GM23338 (cell line): ENCODE data around the gene RNU6-7. TPM values are rescaled to one million over a fixed set of nuclear protein-coding genes. Genes with fewer than 3 reads are reported as not detected.

Experiments used
- ATAC-seq: fragments of 200-7000 bp; cut with Tn5 transposase; 3 replicates; pipeline ENCODE4 v1.9.1; 2020
- DNase-seq: peaks from one replicate; pipeline ENCODE4 v3.0.0-alpha.2; 2015; ENCODE audit warnings: low spot score
- H2AFZ ChIP-seq: fragments of 200-600 bp; sonication (generic); 2 replicates; pipeline ENCODE4 v1.8.0; 2016; ENCODE audit warnings: antibody characterized with exemption, mild to moderate bottlenecking, moderate library complexity
- H3F3A ChIP-seq: fragments of 200-600 bp; sonication (generic); replicated peaks from 2 replicates; pipeline ENCODE4 v1.8.0; 2017; ENCODE audit warnings: antibody characterized with exemption, mixed run types, low read depth
- H3K27ac ChIP-seq: fragments of 200-600 bp; sonication (generic); 2 replicates; pipeline ENCODE4 v1.6.1; 2016; ENCODE audit warnings: low read depth
- H3K27me3 ChIP-seq: fragments of 200-600 bp; sonication (generic); 2 replicates; pipeline ENCODE4 v1.8.0; 2016; ENCODE audit warnings: mild to moderate bottlenecking, mixed run types, moderate library complexity; ENCODE audit not compliant: insufficient read depth
- H3K36me3 ChIP-seq: fragments of 200-600 bp; sonication (generic); 2 replicates; pipeline ENCODE4 v1.8.0; 2016; ENCODE audit warnings: mild to moderate bottlenecking; ENCODE audit not compliant: insufficient read depth
- H3K4me1 ChIP-seq: fragments of 200-600 bp; sonication (generic); 2 replicates; pipeline ENCODE4 v1.8.0; 2016; ENCODE audit warnings: mild to moderate bottlenecking, moderate library complexity; ENCODE audit not compliant: insufficient read depth
- H3K4me2 ChIP-seq: fragments of 200-600 bp; sonication (generic); 2 replicates; pipeline ENCODE4 v1.7.1; 2017; ENCODE audit warnings: mixed run types
- H3K4me3 ChIP-seq: fragments of 200-600 bp; sonication (generic); 2 replicates; pipeline ENCODE4 v1.6.1; 2016; ENCODE audit warnings: mixed run types
- H3K79me2 ChIP-seq: fragments of 200-600 bp; sonication (generic); replicated peaks from 2 replicates; pipeline ENCODE4 v1.8.0; 2017; ENCODE audit warnings: mild to moderate bottlenecking; ENCODE audit not compliant: insufficient read depth
- H3K9me2 ChIP-seq: fragments of 200-600 bp; sonication (generic); 2 replicates; pipeline ENCODE4 v1.8.0; 2017; ENCODE audit not compliant: insufficient read depth
- H4K20me1 ChIP-seq: fragments of 200-600 bp; sonication (generic); replicated peaks from 2 replicates; pipeline ENCODE4 v1.8.0; 2017; ENCODE audit warnings: mild to moderate bottlenecking; ENCODE audit not compliant: insufficient read depth
- H3K27ac Mint-ChIP-seq: 2 replicates; pipeline ENCODE4 v1.8.0; 2020; ENCODE audit warnings: inconsistent platforms, mild to moderate bottlenecking, moderate library complexity, mixed read lengths
- H3K27me3 Mint-ChIP-seq: 3 replicates; pipeline ENCODE4 v1.8.0; 2022; ENCODE audit warnings: low read depth, mild to moderate bottlenecking, moderate library complexity, mixed read lengths, inconsistent platforms; ENCODE audit not compliant: insufficient read depth, poor library complexity
- H3K36me3 Mint-ChIP-seq: 3 replicates; pipeline ENCODE4 v1.8.0; 2021; ENCODE audit warnings: low read depth, mild to moderate bottlenecking, inconsistent platforms, moderate library complexity, mixed read lengths
- H3K4me1 Mint-ChIP-seq: 3 replicates; pipeline ENCODE4 v1.8.0; 2020; ENCODE audit warnings: mild to moderate bottlenecking, inconsistent platforms, mixed read lengths
- H3K4me3 Mint-ChIP-seq: 3 replicates; pipeline ENCODE4 v1.8.0; 2021; ENCODE audit warnings: moderate library complexity, mild to moderate bottlenecking, inconsistent platforms, mixed read lengths
- H3K9me3 Mint-ChIP-seq: 3 replicates; pipeline ENCODE4 v1.8.0; 2020; ENCODE audit warnings: moderate library complexity, mild to moderate bottlenecking, inconsistent platforms, mixed read lengths
- POLR2AphosphoS5 ChIP-seq: IDR thresholded peaks from 2 replicates; pipeline ENCODE4 v1.6.1; 2016; ENCODE audit warnings: antibody characterized with exemption, low read depth
- STAT1 ChIP-seq: IDR thresholded peaks from one replicate; pipeline ENCODE4 v1.6.1; 2016; ENCODE audit warnings: antibody characterized with exemption; ENCODE audit not compliant: unreplicated experiment
- ZNF114 ChIP-seq: fragments of 250-450 bp; sonication (Bioruptor Pico); IDR thresholded peaks from 2 replicates; pipeline ENCODE4 v1.5.0; 2020; ENCODE audit warnings: mild to moderate bottlenecking, moderate library complexity
- ZNF331 ChIP-seq: fragments of 250-450 bp; sonication (Bioruptor Pico); IDR thresholded peaks from 2 replicates; pipeline ENCODE4 v1.5.0; 2020; ENCODE audit warnings: low read depth, mild to moderate bottlenecking, moderate library complexity
- polyA plus RNA-seq: library from polyadenylated mRNA; unstranded; fragments of >200 nt; fragmentation: Nextera tagmentation; extraction: Ambion mirVana; gene quantifications from 2 replicates; pipeline ENCODE4 v1.2.1, GENCODE V29; 2016
- total RNA-seq: library from RNA; depleted of rRNA; stranded (reverse); fragments of >200 nt; shearing (Covaris generic); gene quantifications from 2 replicates; pipeline ENCODE4 v1.2.3, GENCODE V29; 2014
- TF ChIP-seq, protein P1 (sequence below): fragments of 250-450 bp; sonication (Bioruptor Pico); IDR thresholded peaks from 2 replicates; pipeline ENCODE4 v1.5.0; 2020; ENCODE audit warnings: mild to moderate bottlenecking, moderate library complexity
- TF ChIP-seq, protein P2 (sequence below), 2 experiments: fragments of 200-600 bp in 1 of 2; sonication (generic) in 1 of 2; conservative IDR thresholded peaks; 2 replicates each; pipeline versions ENCODE4 v1.5.1 to v1.6.1; 2016 to 2017; ENCODE audit warnings: antibody characterized with exemption in 2 of 2, low read depth in 2 of 2, mild to moderate bottlenecking in 2 of 2, moderate library complexity in 1 of 2

The RNU6-7 gene
- total and polyA plus RNA-seq, 2 experiments from 2014 or later = 39.1 TPM; not detected in 1

DNA sequence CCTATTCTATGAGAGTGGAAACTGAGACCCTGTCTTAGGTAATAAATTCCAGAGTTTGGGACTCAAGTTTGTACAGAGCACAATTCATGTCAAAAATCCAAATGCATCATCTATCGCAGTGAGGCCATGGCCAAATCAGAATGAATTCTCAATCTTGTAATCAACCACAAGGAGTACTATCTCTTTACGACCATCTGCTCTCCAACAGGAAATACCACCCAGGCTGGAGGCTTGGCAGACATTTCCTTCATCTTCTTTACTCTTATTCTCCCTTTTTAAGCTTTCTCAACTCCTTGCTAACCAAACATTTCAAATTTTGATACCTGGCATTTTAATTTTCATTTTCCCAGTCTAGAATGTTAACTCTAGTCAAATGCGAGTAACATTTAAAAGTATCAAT lies 32.7 kb upstream of the RNU6-7 start (continued):
- TF ChIP-seq, protein P1, sequence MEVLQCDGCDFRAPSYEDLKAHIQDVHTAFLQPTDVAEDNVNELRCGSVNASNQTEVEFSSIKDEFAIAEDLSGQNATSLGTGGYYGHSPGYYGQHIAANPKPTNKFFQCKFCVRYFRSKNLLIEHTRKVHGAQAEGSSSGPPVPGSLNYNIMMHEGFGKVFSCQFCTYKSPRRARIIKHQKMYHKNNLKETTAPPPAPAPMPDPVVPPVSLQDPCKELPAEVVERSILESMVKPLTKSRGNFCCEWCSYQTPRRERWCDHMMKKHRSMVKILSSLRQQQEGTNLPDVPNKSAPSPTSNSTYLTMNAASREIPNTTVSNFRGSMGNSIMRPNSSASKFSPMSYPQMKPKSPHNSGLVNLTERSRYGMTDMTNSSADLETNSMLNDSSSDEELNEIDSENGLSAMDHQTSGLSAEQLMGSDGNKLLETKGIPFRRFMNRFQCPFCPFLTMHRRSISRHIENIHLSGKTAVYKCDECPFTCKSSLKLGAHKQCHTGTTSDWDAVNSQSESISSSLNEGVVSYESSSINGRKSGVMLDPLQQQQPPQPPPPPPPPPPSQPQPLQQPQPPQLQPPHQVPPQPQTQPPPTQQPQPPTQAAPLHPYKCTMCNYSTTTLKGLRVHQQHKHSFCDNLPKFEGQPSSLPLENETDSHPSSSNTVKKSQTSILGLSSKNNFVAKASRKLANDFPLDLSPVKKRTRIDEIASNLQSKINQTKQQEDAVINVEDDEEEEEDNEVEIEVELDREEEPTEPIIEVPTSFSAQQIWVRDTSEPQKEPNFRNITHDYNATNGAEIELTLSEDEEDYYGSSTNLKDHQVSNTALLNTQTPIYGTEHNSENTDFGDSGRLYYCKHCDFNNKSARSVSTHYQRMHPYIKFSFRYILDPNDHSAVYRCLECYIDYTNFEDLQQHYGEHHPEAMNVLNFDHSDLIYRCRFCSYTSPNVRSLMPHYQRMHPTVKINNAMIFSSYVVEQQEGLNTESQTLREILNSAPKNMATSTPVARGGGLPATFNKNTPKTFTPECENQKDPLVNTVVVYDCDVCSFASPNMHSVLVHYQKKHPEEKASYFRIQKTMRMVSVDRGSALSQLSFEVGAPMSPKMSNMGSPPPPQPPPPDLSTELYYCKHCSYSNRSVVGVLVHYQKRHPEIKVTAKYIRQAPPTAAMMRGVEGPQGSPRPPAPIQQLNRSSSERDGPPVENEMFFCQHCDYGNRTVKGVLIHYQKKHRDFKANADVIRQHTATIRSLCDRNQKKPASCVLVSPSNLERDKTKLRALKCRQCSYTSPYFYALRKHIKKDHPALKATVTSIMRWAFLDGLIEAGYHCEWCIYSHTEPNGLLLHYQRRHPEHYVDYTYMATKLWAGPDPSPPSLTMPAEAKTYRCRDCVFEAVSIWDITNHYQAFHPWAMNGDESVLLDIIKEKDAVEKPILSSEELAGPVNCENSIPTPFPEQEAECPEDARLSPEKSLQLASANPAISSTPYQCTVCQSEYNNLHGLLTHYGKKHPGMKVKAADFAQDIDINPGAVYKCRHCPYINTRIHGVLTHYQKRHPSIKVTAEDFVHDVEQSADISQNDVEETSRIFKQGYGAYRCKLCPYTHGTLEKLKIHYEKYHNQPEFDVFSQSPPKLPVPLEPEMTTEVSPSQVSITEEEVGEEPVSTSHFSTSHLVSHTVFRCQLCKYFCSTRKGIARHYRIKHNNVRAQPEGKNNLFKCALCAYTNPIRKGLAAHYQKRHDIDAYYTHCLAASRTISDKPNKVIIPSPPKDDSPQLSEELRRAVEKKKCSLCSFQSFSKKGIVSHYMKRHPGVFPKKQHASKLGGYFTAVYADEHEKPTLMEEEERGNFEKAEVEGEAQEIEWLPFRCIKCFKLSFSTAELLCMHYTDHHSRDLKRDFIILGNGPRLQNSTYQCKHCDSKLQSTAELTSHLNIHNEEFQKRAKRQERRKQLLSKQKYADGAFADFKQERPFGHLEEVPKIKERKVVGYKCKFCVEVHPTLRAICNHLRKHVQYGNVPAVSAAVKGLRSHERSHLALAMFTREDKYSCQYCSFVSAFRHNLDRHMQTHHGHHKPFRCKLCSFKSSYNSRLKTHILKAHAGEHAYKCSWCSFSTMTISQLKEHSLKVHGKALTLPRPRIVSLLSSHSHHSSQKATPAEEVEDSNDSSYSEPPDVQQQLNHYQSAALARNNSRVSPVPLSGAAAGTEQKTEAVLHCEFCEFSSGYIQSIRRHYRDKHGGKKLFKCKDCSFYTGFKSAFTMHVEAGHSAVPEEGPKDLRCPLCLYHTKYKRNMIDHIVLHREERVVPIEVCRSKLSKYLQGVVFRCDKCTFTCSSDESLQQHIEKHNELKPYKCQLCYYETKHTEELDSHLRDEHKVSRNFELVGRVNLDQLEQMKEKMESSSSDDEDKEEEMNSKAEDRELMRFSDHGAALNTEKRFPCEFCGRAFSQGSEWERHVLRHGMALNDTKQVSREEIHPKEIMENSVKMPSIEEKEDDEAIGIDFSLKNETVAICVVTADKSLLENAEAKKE = no peak

DNA sequence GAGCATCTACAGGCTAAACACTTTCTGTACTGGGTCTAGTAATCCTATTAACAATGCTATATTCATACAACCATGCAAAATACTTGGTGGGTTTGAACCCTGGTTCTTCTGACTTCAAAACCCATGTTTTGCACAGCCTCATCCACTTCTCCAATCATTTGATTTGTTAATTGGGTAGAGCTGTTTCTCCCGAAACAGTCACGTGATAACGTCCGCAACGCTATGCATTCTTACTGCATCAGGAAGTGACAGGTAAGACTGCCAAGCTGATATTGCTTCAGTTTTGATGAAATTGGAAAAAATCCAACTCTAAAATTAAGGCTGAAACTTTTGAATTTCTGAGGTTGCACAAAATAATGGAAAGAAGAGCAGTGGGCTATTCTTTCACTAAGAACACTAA lies 30.4 kb upstream of the RNU6-7 start:
- H3K27me3 Mint-ChIP-seq = no peaks in the 10 kb centered on the region
- H3K36me3 Mint-ChIP-seq = no peaks in the 10 kb centered on the region
- H3K27me3 ChIP-seq = no peaks in the 10 kb centered on the region
- no peaks in the 10 kb centered on the region for H3K4me1 ChIP-seq
- H3F3A ChIP-seq = no peaks in the 10 kb centered on the region
- no peaks in the 10 kb centered on the region for H4K20me1 ChIP-seq
- H3K9me3 Mint-ChIP-seq = no peaks in the 10 kb centered on the region
- DNase-seq (no peak), ATAC-seq (no peak)
- no peaks in the 10 kb centered on the region for H3K79me2 ChIP-seq
- H3K27ac Mint-ChIP-seq = no peak overlapping the region
- H3K4me1 Mint-ChIP-seq = peaks cover 6% of the 10 kb centered on the region; the same call in 2 of the 3 replicates
- H3K9me2 ChIP-seq = no peaks in the 10 kb centered on the region
- no peak overlapping the region for H2AFZ ChIP-seq
- H3K4me3 Mint-ChIP-seq = no peak overlapping the region
- no peak overlapping the region for H3K27ac ChIP-seq
- H3K36me3 ChIP-seq = no peaks in the 10 kb centered on the region
- no peak overlapping the region for H3K4me3 ChIP-seq
- H3K4me2 ChIP-seq = no peak overlapping the region
- TF ChIP-seq, protein P2, sequence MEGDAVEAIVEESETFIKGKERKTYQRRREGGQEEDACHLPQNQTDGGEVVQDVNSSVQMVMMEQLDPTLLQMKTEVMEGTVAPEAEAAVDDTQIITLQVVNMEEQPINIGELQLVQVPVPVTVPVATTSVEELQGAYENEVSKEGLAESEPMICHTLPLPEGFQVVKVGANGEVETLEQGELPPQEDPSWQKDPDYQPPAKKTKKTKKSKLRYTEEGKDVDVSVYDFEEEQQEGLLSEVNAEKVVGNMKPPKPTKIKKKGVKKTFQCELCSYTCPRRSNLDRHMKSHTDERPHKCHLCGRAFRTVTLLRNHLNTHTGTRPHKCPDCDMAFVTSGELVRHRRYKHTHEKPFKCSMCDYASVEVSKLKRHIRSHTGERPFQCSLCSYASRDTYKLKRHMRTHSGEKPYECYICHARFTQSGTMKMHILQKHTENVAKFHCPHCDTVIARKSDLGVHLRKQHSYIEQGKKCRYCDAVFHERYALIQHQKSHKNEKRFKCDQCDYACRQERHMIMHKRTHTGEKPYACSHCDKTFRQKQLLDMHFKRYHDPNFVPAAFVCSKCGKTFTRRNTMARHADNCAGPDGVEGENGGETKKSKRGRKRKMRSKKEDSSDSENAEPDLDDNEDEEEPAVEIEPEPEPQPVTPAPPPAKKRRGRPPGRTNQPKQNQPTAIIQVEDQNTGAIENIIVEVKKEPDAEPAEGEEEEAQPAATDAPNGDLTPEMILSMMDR (conservative IDR thresholded peaks at IDR 0.05; ENCODE audit: low read depth in 2 of 2) = no peak
- TF ChIP-seq, protein P1 = no peak
- TF ChIP-seq STAT1 = no peak
- no peak for TF ChIP-seq ZNF114 (CRISPR knock-in tag)
- no peak for TF ChIP-seq ZNF331
- TF ChIP-seq POLR2AphosphoS5 = no peak
